Stimulated activated CD8-positive, alpha-beta memory T cell treated with anti-CD3 and anti-CD28 coated beads, Interleukin-15, amount 100 ng/mL, for 4 hours (primary cell): Measurements from ENCODE around the gene EPHA6.
"Not testable (repeated sequence)": the region's sequence is repeated elsewhere in the genome, so short reads cannot be mapped to it uniquely, and the experiment has no call there.

Experiments used
- DNase-seq, 2 donors: peaks; one replicate each; pipeline ENCODE4 v3.0.0-alpha.2; 2020; ENCODE audit warnings: low read depth in 2 of 2

Gene EPHA6

GRCh38 chr3:97464035-97464434, 649.6 kb downstream of the EPHA6 start:
- DNase-seq, result no peak

DNA sequence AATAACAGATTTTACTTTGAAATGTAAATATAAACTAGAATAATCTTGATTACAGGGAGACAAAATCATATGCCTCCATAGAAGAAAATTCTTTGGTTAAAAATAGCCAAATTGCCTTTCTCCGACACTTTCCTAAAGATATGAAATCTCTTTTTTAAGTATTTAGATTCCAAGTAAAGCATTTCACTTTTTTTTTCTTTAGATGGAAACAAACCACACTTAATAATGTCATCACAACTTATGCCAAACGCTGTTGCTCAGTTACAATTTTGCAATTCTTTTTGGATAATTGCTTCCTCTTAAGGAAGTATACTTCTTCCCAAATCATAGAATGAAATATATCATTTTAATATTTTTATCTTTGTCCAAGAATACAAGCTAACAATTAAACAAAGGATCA, 656.1 kb downstream of the EPHA6 start:
- DNase-seq, result no peak

DNA sequence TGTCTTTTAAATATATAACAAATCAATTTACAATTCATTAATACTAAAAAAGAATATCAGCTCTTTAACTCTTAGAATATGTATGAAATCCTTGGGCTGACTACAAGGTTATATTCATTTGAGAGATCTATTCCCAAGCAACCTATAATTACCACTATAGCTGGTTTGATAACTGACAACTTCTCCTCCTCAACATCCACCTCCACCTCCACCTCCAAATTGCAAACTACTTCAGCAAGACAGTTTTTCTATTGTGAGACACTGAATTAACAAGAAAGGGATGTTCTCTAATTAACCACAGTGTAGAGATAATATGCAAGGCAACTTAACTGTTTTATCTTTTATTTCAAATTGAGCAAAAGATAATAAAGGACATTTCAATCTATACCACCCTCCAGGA, 665.3 kb downstream of the EPHA6 start:
- no peak for DNase-seq

DNA sequence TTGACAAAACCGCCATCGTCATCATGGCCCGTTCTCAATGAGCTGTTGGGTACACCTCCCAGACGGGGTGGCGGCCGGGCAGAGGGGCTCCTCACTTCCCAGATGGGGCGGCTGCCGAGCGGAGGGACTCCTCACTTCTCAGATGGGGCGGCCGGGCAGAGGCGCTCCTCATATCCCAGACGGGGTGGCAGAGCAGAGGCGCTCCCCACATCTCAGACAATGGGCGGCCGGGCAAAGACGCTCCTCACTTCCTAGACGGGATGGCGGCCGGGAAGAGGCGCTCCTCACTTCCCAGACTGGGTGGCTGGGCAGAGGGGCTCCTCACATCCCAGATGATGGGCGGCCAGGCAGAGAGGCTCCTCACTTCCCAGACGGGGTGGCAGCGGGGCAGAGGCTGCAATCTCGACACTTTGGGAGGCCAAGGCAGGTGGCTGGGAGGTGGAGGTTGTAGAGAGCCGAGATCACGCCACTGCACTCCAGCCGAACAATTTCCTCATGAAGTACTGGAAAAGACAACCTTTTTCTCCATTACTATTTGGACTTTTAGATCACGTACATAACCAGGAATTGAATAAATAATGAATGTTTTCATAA, 666.4 kb downstream of the EPHA6 start:
- not testable (repeated sequence) for DNase-seq

DNA sequence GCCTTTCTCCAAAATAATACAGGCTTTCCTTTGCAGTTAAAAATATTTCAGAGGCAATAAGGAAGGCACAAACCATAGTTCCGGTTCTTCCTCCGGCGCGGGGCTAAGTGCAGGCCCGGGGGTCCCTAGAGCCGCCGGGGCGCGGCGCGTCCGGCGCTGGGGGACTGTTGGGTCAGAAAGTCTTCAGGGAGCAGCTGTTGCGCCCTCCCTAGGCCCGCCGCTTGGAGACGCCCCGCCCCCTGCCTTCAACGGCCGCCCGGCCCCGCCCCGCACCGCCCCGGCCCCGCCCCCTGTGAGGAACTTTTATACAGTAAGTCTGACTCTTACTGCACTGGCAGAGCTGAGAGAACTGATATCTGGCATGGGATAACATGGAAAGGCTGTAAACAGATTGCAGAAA, 667.0 kb downstream of the EPHA6 start:
- DNase-seq, result no peak

- no peak for DNase-seq
These were observed 670.8 kb downstream of the EPHA6 start for GRCh38 chr3:97485206-97485605.

- DNase-seq, result no peak
These were observed 673.2 kb downstream of the EPHA6 start for GRCh38 chr3:97487587-97487986.

DNA sequence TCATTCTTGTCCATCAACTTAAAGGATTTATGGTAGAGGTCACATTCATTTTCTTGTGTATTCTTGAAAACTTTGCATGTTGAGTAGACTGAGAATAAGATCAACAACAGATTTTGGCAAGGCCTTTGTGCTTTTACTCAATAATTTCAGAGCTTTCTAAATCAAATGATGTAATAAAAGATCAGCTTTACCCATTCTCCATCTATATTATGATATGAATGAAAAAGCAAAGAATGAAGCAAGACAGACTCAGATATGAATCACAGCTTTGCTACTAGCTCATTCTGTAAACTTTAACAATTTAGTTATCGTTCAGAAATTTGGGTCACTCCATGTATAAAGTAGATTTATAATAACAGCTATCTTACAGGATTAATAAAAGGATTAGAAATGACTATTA, 674.3 kb downstream of the EPHA6 start:
- no peak for DNase-seq

DNA sequence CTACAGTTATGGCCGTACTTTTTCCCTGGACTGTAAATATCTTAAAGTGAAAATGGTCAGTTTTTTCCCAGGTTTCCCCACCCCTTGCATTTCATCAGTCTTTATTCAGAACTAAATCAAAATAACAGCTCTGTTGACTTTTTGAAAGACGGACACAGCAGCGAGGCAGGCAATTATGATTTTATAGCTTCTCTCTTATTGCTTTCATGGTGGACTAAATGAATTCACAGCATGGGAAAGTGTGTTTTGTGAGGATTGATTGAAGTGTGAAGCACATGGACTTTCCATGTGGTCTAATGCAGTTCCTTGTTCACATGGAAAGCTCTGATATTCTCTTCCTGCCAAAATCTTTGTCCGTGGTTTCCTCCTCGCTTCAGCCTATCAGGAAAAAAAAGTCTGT, 681.5 kb downstream of the EPHA6 start:
- no peak for DNase-seq

- DNase-seq, result no peak
These were observed 682.7 kb downstream of the EPHA6 start for GRCh38 chr3:97497138-97497537.

DNA sequence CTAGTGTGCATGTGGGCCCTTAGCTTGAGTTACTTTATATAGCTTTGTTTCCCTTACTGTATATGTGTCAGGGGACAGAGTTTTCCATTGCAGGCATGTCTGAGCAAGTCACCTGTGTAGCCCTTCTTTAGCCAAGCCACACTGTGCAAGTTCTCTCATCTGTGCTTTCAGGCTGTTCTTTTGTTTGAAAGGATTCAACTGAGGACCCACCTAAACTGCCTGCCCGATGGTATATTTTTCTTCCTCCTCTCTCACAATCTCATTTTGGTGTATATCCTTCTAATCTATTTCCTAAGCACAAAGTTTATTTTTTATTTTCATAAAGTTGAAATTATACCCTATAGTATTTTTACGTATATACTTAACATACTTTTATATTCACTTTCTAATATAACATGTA, 690.1 kb downstream of the EPHA6 start:
- DNase-seq, result no peak

- DNase-seq, result no peak
These were observed 696.4 kb downstream of the EPHA6 start for GRCh38 chr3:97510795-97511194.

DNA sequence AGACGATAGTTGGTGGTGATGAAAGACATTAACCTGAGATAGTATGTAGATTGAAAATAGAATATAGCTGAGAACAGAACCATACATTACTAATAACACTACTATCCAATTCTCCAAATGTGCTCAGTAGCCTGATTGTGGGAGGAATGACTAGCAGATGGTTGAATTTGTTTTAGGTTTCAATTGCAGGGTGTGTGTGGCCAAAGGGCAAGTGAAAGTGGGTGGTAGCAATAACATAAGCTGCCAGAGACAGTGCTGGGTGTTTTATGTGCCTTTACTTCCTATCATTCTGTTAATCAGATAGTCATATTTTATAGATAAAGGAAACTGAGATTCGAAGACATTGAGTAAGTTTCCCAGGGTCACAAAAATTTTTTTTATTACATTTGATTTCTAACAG, 700.7 kb downstream of the EPHA6 start:
- no peak for DNase-seq

GRCh38 chr3:97530691-97531090, 716.3 kb downstream of the EPHA6 start:
- DNase-seq, result no peak

DNA sequence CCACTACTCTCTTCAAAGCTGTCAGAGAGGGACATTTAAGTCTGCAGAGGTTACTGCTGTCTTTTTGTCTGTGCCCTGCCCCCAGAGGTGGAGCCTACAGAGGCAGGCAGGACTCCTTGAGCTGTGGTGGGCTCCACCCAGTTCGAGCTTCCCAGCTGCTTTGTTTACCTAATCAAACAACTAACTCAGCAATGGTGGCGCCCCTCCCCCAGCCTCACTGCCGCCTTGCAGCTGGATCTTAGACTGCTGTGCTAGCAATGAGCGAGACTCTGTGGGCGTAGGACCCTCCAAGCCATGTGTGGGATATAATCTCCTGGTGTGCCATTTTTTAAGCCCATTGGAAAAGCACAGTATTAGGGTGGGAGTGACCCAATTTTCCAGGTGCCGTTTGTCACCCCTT, 733.2 kb downstream of the EPHA6 start:
- not testable (repeated sequence) for DNase-seq

DNA sequence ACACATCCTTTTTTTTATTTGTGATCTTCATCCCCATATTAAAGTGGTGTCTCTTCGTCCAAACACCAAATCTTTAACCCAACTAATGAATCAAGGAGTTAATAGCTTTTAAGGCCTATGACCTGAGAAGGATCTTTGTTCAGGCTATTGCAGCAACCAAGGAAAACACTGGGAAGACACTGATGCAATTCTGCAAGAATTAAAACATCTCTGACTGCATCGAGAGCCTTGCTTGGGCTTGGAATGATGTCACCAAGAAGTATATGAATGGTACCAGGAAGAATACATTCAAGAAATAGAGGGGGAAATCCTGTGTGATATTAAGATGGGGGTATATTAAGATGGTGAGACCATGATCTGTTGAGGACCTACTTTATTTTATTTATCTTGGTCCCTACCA, 736.0 kb downstream of the EPHA6 start:
- DNase-seq, result no peak

GRCh38 chr3:97552186-97552585, 737.8 kb downstream of the EPHA6 start:
- no peak for DNase-seq

DNA sequence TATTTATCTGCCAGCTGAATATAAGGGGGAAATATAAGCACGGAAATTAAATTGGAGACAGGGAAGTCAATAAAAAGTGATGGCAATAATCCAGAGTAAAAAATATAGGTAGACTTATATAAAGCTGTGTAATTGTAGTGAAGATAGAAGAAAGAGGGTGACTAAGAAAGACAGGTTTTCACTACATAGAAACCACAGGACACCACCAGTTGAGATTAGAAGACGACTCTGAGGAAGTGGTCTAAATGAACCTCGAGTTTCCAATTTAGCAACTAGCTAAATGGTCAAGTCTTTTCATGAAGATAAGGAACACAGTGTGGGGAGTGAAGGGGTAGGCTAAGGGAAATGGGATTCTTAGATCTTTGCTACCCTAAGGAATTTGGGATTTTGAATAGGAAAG, 761.3 kb downstream of the EPHA6 start:
- DNase-seq, result no peak

- no peak for DNase-seq
These were observed 761.8 kb downstream of the EPHA6 start for GRCh38 chr3:97576221-97576620.

- DNase-seq, result no peak
These were observed 765.0 kb downstream of the EPHA6 start for GRCh38 chr3:97579365-97579764.

DNA sequence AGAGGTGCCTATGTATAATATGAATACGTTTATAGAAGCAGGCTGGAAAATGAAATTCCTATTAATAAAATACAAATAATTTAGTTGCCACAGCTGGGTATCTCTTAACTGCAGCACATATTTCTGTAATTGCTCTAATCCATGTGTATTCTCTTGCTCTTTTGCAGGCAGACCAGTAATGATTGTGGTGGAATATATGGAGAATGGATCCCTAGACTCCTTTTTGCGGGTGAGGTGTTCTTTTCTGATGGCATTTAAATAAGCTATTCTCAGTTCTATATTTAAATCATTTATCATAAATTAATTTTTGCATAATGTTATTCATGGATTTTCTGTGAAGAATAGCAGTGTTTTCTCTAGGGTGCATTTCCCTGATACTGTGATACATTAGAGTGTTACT, 796.2 kb downstream of the EPHA6 start:
- no peak for DNase-seq

GRCh38 chr3:97612632-97613031, 798.2 kb downstream of the EPHA6 start:
- no peak for DNase-seq

GRCh38 chr3:97613139-97613538, 798.7 kb downstream of the EPHA6 start:
- DNase-seq, result no peak

DNA sequence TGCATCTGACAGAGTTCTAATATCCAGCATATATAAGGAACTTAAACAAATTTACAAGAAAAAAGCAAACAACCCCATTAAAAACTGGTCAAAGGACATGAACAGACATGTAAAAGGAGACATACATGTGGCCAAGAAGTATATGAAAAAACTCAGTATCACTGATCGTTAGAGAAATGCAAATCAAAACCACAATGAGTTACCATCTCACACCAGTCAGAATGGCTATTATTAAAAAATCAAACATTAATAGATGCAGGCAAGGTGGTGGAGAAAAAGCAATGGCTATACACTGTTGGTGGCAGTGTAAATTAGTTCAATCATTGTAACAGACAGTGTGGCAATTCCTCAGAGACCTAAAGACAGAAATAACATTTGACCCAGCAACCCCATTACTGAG, 806.1 kb downstream of the EPHA6 start:
- not testable (repeated sequence) for DNase-seq

DNA sequence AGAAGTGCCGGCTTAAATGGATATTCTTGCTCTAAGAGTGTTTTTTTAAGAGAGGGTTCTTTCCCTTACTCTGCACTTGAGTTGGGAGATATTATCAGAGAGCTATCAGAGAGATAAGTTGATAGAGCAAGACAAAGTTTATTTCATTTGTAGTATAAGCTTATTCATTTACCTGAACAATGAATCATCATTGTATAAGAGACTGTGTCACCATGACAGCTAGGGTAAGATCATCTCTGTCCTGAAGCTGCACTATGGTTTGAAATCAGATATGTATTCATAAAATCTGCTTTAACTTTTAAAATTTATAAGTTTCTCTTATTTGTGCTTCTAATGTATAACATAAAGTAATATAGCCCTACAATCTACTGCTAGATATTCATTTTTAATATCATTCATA, 822.1 kb downstream of the EPHA6 start:
- no peak for DNase-seq
